ENCODE results near the gene DUSP16. TPM values are rescaled to one million over a fixed set of nuclear protein-coding genes. Genes with fewer than 3 reads are reported as not detected.

DUSP16 gene
- total RNA-seq: 10 to 100 TPM in 1 of 3 donors, 1 to 10 TPM in 2; 6.9 to 19.9 (median 10.0) TPM
- 8.8 TPM for total RNA-seq (2013)

DNA sequence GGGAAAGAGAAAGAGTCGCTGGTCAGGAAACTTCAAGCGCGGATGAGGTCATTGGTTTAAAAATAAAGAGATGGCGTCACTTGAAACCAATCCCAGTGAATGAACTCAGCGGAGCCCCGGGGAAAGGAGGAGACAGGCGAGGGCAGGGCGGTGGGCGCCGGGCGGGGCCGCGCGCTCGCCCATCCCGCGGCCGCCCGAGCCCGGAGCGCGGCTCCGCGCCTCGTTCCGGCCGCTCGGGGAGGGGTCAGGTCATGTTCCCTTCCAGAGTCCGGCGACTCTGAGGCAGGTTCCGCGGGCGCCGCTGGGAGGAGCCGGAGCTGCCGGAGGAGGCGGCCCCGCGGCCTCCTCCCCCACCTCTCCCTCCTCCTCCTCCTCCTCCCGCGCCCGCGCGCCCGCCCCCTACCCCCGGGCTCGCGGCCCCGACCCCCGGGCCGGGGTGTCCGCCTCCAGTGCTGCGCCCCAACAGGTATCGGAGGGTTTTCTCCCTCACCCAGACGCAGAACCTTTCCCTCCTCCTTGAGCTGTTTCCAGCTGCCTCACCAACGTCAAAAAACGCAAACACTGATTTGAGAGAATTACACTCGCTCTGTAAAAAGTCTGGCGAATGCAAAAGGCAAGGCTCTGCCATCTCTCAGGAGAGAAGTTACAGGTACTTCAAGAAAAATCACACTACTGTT lies at the start of gene DUSP16:
Gene DUSP16, minus strand, starts transcription at position 279 of the 677 bp plus-strand sequence. CDS start 41,765 bp downstream, outside the sequence.
- intact Hi-C loops (cut with micrococcal nuclease): loop anchor here (1.0 to 5.0 kb wide), 4 partner anchors 120 to 205 kb away; partner anchors contain the start of genes BORCS5 and CDKN1B

DNA sequence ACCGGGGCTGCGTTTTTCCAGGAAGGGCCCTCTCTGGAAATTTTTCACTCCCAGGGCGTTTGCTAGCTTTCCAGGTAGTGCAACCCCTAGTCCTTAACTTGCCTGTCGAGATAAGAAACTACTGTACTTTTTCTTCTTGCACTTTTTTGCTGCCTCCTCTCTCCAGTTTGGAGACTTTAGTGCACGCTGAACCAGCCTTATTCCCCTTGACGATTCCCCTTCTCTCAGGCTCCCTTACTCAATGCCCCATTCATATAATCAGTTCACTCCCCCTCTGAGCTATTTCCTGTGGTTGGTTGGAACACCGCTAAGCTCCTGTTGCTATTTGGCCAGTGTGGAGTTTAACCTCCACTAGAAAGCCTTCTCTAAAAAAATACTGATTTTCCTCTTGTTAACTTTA lies 49.7 kb upstream of the DUSP16 start:
- intact Hi-C loops (cut with micrococcal nuclease): loop anchor here (1.0 to 5.0 kb wide), 3 partner anchors 51 to 232 kb away; no protein-coding TSS in a partner anchor
- DNase-seq (peak in 1 of 2 donors; percentile 64), ATAC-seq (no peak)
- WGBS (ENCODE audit: insufficient coverage): 0% methylated on average over 7 of the region's 7 CpGs
- H3K36me3 ChIP-seq (ENCODE audit: control insufficient read depth, insufficient read depth, low read length): no peaks in the 10 kb centered on the region
- Mint-ChIP-seq H3K36me3 (no peaks in the 10 kb centered on the region), H3K4me3 (peak overlapping the region; percentile 90), H3K27me3 (ENCODE audit: low read depth in 2 of 2) (no peaks in the 10 kb centered on the region), H3K27ac (peak overlapping the region; percentile 90 to 98), H3K9me3 (no peaks in the 10 kb centered on the region), H3K4me1 (peaks cover 38 to 42% of the 10 kb centered on the region in 2 donors)
- no peaks in the 10 kb centered on the region for H3K9me3 ChIP-seq (ENCODE audit: control insufficient read depth, insufficient read depth, low read length)
- H3K4me1 ChIP-seq (ENCODE audit: control insufficient read depth, insufficient read depth, low read length): peaks cover 17% of the 10 kb centered on the region
- TF ChIP-seq CTCF (IDR thresholded peaks at IDR 0.05): no peak
- no peaks in the 10 kb centered on the region for H3K27me3 ChIP-seq (ENCODE audit: control insufficient read depth, insufficient read depth, low read length)
- peak overlapping the region; percentile 84 for H3K4me3 ChIP-seq (ENCODE audit: low read length)
- peak overlapping the region; percentile 87 for H3K27ac ChIP-seq (ENCODE audit: low read length)

More for the DNA sequence above, at the start of gene DUSP16:
- Histone ChIP-seq H3K4me3 (ENCODE audit: low read length) (peak within 1 kb of the TSS; percentile 67), H3K27me3 (ENCODE audit: control insufficient read depth, insufficient read depth, low read length) (no peaks in the 10 kb centered on the region), H3K27ac (ENCODE audit: low read length) (peak within 1 kb of the TSS; percentile 88), H3K36me3 (ENCODE audit: control insufficient read depth, insufficient read depth, low read length) (no peaks in the 10 kb centered on the region), H3K4me1 (ENCODE audit: control insufficient read depth, insufficient read depth, low read length) (peaks cover 10% of the 10 kb centered on the region), H3K9me3 (ENCODE audit: control insufficient read depth, insufficient read depth, low read length) (no peaks in the 10 kb centered on the region)
- peak; percentile 74 to 92 (median 84) for ATAC-seq
- peak; percentile 74 to 93 for DNase-seq
- H3K4me3 Mint-ChIP-seq: peak within 1 kb of the TSS; percentile 95
- peak within 1 kb of the TSS; percentile 90 to 96 for H3K27ac Mint-ChIP-seq
- H3K27me3 Mint-ChIP-seq (ENCODE audit: low read depth in 2 of 2): peaks cover 0 to 3% of the 10 kb centered on the region in 2 donors
- no peaks in the 10 kb centered on the region for H3K36me3 Mint-ChIP-seq
- WGBS (ENCODE audit: insufficient coverage): under 1% methylated on average over 54 of the region's 59 CpGs
- H3K9me3 Mint-ChIP-seq: no peaks in the 10 kb centered on the region
- H3K4me1 Mint-ChIP-seq: peaks cover 10 to 13% of the 10 kb centered on the region in 2 donors
- no peak for TF ChIP-seq CTCF (IDR thresholded peaks at IDR 0.05)

DNA sequence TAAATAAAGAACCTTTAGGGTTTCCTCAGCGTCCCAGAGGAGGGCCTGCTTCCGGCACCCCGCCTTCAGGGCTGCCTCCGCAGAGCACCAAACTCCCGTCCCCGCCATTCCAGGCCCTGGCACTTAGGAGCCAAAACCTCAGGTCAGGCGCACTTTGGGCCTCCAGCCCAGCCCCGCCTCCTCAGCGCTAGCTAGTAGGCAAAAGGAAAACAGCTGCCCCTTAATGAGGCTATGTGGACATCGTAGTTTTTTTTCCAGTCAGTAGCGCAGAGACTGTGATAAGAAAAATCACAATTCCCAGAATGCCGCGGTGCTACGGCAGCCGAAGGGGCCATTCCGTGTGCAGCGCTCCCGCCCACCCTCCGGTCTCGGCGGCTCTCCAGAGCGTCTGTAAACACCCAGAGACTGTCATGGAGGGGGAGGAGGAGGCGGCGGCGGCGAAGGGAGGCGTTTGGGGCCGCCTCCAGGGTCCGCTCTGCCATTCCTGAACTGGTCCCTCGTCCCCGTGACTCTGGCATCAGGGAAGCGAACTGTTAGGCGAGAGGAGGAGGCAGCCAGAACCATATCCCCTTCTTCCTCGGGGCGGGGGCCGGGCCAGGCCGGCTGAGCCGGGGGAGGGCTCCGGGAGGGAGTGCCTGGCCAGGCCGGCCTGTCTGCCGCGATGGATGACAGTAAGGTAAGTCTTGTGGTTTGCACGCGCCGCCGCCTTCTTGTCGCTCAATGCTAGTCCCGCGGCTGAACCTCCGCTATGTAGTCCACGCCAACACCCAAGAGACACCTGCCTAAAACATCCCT lies 49.0 kb upstream of the DUSP16 start, which contains the start of gene CREBL2:
Gene CREBL2, plus strand, starts transcription at position 365 of the 795 bp plus-strand sequence. Its CDS starts 297 bp downstream, at position 662.
- peak within 1 kb of the TSS; percentile 87 for H3K27ac ChIP-seq (ENCODE audit: low read length)
- peaks cover 34 to 36% of the 10 kb centered on the region in 2 donors for H3K4me1 Mint-ChIP-seq
- peak within 1 kb of the TSS; percentile 90 to 98 for H3K27ac Mint-ChIP-seq
- no peaks in the 10 kb centered on the region for H3K27me3 Mint-ChIP-seq (ENCODE audit: low read depth in 2 of 2)
- H3K36me3 Mint-ChIP-seq: no peaks in the 10 kb centered on the region
- DNase-seq: peak; percentile 84 to 94
- under 1% methylated on average over 51 of the region's 51 CpGs for WGBS (ENCODE audit: insufficient coverage)
- H3K4me3 Mint-ChIP-seq: peak within 1 kb of the TSS; percentile 90
- ATAC-seq: peak; percentile 93 to 97 (median 94)
- peak within 1 kb of the TSS; percentile 84 for H3K4me3 ChIP-seq (ENCODE audit: low read length)
- peaks cover 17% of the 10 kb centered on the region for H3K4me1 ChIP-seq (ENCODE audit: control insufficient read depth, insufficient read depth, low read length)
- H3K27me3 ChIP-seq (ENCODE audit: control insufficient read depth, insufficient read depth, low read length): no peaks in the 10 kb centered on the region
- no peaks in the 10 kb centered on the region for H3K36me3 ChIP-seq (ENCODE audit: control insufficient read depth, insufficient read depth, low read length)
- intact Hi-C loops (cut with micrococcal nuclease): loop anchor here (1.0 to 5.0 kb wide), 4 partner anchors 50 to 231 kb away; partner anchors contain the start of gene GPR19
- no peaks in the 10 kb centered on the region for H3K9me3 Mint-ChIP-seq
- no peaks in the 10 kb centered on the region for H3K9me3 ChIP-seq (ENCODE audit: control insufficient read depth, insufficient read depth, low read length)
- no peak for TF ChIP-seq CTCF (IDR thresholded peaks at IDR 0.05)
